ENCODE data around the gene STX5. TPM values are rescaled to one million over a fixed set of nuclear protein-coding genes. Genes with fewer than 3 reads are reported as not detected.

The STX5 gene
- total RNA-seq, 4 donors from 2014 or later = 15.3 to 62.5 (median 30.2) TPM

DNA sequence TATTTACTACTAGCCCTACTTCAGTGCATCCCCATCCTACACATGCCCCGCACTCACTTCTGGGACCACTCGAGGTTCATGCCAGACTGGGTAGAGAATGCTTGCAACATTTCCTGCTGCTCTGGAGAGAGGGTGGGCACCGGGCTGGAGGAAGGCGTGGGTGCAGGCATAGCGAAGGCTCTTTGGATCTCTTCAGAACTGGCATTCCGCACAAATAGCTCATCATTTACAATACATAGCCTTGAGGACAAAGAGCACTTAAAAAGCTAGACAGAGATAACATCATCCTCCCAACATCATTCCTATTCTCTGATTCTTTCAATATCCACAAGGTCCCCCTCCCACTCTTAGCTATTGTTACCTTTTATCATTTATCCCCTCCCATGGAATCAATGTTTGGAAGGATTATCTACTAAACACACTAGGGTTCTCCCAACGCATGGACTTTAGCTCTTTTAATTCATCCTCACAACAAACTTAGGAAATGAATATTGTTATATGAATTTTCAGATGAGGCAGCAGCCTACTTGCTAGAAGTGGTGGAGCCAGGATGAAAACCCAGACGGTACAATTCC lies 37.6 kb downstream of the STX5 start:
- DNase-seq = no peak
- Histone ChIP-seq H3K36me3 (peaks cover 0 to 67% (median 30%) of the 10 kb centered on the region in 4 donors), H3K4me1 (peaks cover 15 to 27% (median 21%) of the 10 kb centered on the region in 4 donors), H3K27me3 (no peaks in the 10 kb centered on the region), H3K27ac (no peak overlapping the region), H3K4me3 (no peak overlapping the region), H3K9me3 (no peaks in the 10 kb centered on the region)
- TF ChIP-seq EP300 (IDR thresholded peaks at IDR 0.05; ENCODE audit: low read depth) = no peak
- in situ Hi-C loops (cut with MboI; ENCODE audit: low pct_ligation_motif_present in 1 of 4, low pct_unique_long_range_greater_than_20kb in 1 of 4, low sequenced_read_pairs in 3 of 4) (no loop called here), intact Hi-C loops (cut with DNase I; ENCODE audit: low total_unique reads) (no loop called here)
- 93 to 97% methylated on average over 5 to 8 of the region's 8 CpGs for WGBS, 2 donors (ENCODE audit: low coverage in 1 of 2)

DNA sequence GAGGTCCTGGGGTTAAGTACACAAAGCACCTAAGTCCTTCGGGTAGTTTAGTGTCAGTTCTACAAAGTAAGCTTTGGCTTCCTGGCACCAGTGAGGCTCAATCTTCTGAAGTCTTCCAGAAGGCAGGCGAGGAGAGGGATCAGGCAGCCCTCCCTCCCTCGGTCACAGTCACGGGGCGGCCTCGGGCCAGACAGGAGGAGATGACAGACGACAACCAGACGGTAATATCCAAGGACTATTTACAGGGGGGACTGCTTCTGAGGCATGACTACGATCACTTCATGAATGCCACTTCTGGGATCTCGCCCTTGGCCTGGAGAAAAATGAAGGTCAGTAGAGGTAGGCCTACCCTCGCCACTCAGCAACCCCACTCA lies 39.7 kb downstream of the STX5 start:
- Histone ChIP-seq H3K9me3 (no peaks in the 10 kb centered on the region), H3K27ac (peak overlapping the region; percentile 87 to 92 (median 90)), H3K36me3 (peaks cover 0 to 47% (median 19%) of the 10 kb centered on the region in 4 donors), H3K27me3 (no peaks in the 10 kb centered on the region), H3K4me3 (peak overlapping the region in 3 of 4 donors; percentile 75 to 92 (median 87)), H3K4me1 (peaks cover 15 to 44% (median 35%) of the 10 kb centered on the region in 4 donors)
- in situ Hi-C loops (cut with MboI; ENCODE audit: low pct_ligation_motif_present in 1 of 4, low pct_unique_long_range_greater_than_20kb in 1 of 4, low sequenced_read_pairs in 3 of 4) (no loop called here), intact Hi-C loops (cut with DNase I; ENCODE audit: low total_unique reads) (no loop called here)
- DNase-seq = peak; percentile 29
- WGBS, 2 donors (ENCODE audit: low coverage in 1 of 2) = 0 to 37% methylated on average over 1 to 10 of the region's 11 CpGs
- no peak for TF ChIP-seq POLR2AphosphoS5 (IDR thresholded peaks at IDR 0.05)
- no peak for TF ChIP-seq EP300 (IDR thresholded peaks at IDR 0.05; ENCODE audit: low read depth)
- no peak for TF ChIP-seq POLR2A (IDR thresholded peaks at IDR 0.05)
- TF ChIP-seq, protein P1, sequence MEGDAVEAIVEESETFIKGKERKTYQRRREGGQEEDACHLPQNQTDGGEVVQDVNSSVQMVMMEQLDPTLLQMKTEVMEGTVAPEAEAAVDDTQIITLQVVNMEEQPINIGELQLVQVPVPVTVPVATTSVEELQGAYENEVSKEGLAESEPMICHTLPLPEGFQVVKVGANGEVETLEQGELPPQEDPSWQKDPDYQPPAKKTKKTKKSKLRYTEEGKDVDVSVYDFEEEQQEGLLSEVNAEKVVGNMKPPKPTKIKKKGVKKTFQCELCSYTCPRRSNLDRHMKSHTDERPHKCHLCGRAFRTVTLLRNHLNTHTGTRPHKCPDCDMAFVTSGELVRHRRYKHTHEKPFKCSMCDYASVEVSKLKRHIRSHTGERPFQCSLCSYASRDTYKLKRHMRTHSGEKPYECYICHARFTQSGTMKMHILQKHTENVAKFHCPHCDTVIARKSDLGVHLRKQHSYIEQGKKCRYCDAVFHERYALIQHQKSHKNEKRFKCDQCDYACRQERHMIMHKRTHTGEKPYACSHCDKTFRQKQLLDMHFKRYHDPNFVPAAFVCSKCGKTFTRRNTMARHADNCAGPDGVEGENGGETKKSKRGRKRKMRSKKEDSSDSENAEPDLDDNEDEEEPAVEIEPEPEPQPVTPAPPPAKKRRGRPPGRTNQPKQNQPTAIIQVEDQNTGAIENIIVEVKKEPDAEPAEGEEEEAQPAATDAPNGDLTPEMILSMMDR (IDR thresholded peaks at IDR 0.05) = no peak

DNA sequence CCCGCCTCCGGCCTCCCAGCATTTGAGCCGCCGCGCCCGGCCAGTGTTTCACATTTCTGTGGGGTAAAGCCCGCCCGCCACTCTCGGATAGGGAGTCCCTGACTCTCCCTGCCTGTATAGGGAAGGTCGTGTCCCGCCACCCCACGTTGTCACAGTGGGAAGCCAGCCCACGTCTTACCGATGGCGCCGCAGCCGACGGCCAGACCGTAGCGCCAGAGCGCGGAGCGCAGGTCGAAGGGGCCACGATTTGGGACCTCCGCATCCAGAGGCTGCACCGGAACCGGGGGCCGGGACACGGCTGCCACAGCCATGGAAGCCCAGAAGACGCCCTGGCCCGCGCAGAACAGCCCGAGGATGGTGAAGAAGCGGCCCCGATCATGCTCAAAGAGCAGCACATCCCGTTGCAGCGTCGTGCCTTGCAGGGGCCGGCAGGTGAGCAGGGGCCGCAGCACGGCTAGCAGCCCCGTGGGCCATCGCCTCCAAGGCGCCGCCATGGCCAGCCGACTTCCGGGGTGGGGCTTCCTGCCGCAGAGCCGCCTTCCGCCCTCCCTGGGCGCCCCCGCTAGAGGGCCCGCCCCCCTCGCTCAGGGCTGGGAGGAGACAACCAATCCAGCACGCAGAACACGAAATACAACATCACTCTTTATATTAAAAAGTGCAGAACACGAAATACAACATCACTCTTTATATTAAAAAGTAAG lies 40.2 kb downstream of the STX5 start, which contains the start of gene TMEM223:
TMEM223 (minus strand) TSS at position 506 of the 701 bp plus-strand sequence; CDS start at position 494, 12 bp downstream.
- intact Hi-C loops (cut with DNase I; ENCODE audit: low total_unique reads) = no loop called here
- Histone ChIP-seq H3K9me3 (no peaks in the 10 kb centered on the region), H3K27me3 (no peaks in the 10 kb centered on the region), H3K4me1 (peaks cover 15 to 44% (median 35%) of the 10 kb centered on the region in 4 donors), H3K27ac (peak within 1 kb of the TSS; percentile 87 to 92 (median 90)), H3K4me3 (peak within 1 kb of the TSS; percentile 70 to 92 (median 81)), H3K36me3 (peaks cover 0 to 44% (median 17%) of the 10 kb centered on the region in 4 donors)
- peak; percentile 93 for DNase-seq
- 0% methylated on average over 1 to 47 of the region's 58 CpGs for WGBS, 2 donors (ENCODE audit: low coverage in 1 of 2)
- in situ Hi-C loops (cut with MboI; ENCODE audit: low pct_ligation_motif_present in 1 of 4, low pct_unique_long_range_greater_than_20kb in 1 of 4, low sequenced_read_pairs in 3 of 4) = no loop called here
- TF ChIP-seq POLR2A (IDR thresholded peaks at IDR 0.05) = peak; percentile 91
- TF ChIP-seq EP300 (IDR thresholded peaks at IDR 0.05; ENCODE audit: low read depth) = no peak
- peak; percentile 92 to 96 (median 93) for TF ChIP-seq POLR2AphosphoS5 (IDR thresholded peaks at IDR 0.05)
- TF ChIP-seq, protein P1 (IDR thresholded peaks at IDR 0.05) = peak; percentile 18 to 46 (median 30)

DNA sequence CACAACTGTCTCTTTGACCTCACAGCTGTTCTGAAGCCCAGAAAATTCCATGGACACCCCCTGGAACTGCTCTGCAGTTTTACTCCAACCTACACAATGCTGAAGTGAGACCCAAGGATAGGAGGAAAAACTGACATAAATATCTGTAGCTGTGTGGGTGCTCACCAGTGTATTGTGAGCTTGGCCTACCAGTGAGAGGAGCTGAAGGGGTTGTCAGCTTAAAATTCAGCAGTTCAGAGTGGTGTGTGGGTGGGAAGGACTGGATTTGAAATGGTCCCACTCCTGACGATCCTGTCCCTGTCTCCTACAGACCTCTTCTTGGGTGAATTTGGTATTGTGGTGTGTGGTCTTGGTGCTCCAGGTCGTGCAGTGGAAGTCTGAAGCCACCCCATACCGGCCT lies 42.3 kb downstream of the STX5 start:
- Histone ChIP-seq H3K36me3 (peaks cover 0 to 23% (median 5%) of the 10 kb centered on the region in 4 donors), H3K4me3 (no peak overlapping the region), H3K4me1 (peaks cover 24 to 53% (median 43%) of the 10 kb centered on the region in 4 donors), H3K9me3 (no peaks in the 10 kb centered on the region), H3K27me3 (no peaks in the 10 kb centered on the region), H3K27ac (no peak overlapping the region)
- 64% methylated on average over 3 of the region's 3 CpGs; no CpG with 5 or more reads in 1 of the 2 donors for WGBS, 2 donors (ENCODE audit: low coverage in 1 of 2)
- in situ Hi-C loops (cut with MboI; ENCODE audit: low pct_ligation_motif_present in 1 of 4, low pct_unique_long_range_greater_than_20kb in 1 of 4, low sequenced_read_pairs in 3 of 4) (loop anchor here in 3 of 4 donors (5.0 to 10.0 kb wide), 2 partner anchors 73 to 75 kb away; no protein-coding TSS in a partner anchor), intact Hi-C loops (cut with DNase I; ENCODE audit: low total_unique reads) (no loop called here)
- TF ChIP-seq POLR2AphosphoS5 (IDR thresholded peaks at IDR 0.05) (no peak), EP300 (IDR thresholded peaks at IDR 0.05; ENCODE audit: low read depth) (no peak), POLR2A (IDR thresholded peaks at IDR 0.05) (no peak)
- TF ChIP-seq, protein P1 (IDR thresholded peaks at IDR 0.05) = no peak
- no peak for DNase-seq

All from transverse colon (tissue), 4 donors.